CD4-positive, alpha-beta T cell treated with Interleukin-15 for 4 hours (primary cell): Measurements from ENCODE around the gene CSHL1.

Source experiments
- DNase-seq: peaks from one replicate; pipeline ENCODE4 v3.0.0-alpha.2; 2020; ENCODE audit warnings: low spot score

Gene CSHL1

DNA sequence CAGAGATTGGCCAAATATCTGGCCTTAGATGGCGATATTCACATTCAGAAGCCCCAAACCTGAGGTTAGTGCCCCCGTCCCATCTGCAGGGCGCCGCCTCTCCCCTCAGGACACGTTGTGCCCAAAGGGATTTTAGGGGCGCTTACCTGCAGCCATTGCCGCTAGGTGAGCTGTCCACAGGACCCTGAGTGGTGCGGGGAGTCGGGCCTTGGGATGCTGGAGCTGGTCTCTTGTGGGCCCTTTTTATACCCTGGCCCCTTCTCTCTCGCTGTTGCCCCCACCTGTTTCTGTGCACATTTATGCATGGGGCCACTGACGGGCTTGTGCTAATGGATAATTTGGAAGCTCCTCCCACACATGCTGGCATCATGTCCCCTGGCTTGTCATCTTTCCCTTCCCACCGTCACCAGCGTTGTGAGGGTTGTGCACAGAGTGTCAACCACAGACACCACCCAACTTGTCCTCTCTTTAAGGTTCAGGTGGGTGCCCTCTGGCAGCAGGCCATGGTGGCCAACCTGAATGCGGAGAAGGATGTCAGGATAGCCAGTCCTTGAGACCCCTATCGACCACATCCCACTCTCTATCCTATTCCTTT lies at the start of gene CSHL1:
CSHL1 (minus strand) TSS at position 218 of the 595 bp plus-strand sequence; CDS start at position 156, 62 bp downstream.
- DNase-seq = no peak

GRCh38 chr17:63960430-63960829 lies 49.4 kb upstream of the CSHL1 start:
- DNase-seq = no peak

- DNase-seq = no peak
Measured at GRCh38 chr17:63960006-63960405, 48.9 kb upstream of the CSHL1 start.

- no peak for DNase-seq
Measured at GRCh38 chr17:63956296-63956920, 45.4 kb upstream of the CSHL1 start.

GRCh38 chr17:63955791-63956190 lies 44.7 kb upstream of the CSHL1 start:
- DNase-seq = no peak

DNA sequence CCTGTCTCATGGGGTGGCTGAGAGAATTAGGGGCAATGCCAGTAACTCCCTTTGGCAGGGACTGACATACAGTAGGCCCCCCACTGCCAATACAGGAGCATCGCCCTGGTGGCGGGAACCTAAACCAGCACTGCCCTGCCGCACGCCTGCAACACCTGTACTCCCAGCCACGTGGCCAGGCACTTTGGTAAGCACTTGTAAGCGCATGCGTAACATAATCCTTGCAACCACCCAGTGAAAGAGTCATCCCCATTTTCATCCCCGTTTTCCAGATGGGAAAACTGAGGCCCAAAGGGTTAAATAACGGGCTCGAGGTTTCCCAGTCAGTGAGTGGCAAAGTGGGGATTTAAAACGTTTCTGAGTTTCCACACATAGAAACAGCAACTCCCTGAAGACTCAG lies 44.2 kb upstream of the CSHL1 start:
- no peak for DNase-seq

DNA sequence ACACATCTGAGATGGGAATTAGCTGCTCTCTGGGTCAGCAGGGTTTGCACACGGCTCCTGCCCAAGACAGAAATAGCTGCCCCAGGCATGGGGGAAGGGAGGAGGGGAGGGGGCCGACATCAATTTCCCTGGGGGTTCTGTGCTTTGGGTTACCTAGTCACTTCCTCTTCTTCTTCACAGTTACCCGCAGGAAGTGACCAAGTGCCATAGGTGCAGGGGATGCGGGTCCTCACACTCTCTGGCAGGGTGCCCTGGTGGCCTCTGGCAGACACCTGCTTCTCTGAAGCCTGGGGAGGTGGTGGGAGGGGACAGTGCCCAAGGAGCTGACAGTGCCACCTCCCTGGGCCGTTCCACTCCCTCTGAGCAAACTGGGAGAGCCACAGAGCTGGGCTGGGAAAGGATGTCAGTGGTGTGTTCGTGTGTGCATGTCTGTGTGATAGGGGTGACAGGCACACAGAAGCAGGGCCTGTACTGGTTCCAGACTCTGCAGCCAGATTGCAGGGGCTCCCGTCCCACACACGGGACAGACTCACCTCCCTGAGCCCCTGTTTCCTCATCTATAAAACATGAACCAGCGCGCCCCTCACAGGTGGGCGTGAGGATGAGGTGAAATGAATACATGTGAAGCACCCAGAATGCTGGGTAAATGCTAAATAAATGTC lies 43.5 kb upstream of the CSHL1 start:
- peak; percentile 28 for DNase-seq

DNA sequence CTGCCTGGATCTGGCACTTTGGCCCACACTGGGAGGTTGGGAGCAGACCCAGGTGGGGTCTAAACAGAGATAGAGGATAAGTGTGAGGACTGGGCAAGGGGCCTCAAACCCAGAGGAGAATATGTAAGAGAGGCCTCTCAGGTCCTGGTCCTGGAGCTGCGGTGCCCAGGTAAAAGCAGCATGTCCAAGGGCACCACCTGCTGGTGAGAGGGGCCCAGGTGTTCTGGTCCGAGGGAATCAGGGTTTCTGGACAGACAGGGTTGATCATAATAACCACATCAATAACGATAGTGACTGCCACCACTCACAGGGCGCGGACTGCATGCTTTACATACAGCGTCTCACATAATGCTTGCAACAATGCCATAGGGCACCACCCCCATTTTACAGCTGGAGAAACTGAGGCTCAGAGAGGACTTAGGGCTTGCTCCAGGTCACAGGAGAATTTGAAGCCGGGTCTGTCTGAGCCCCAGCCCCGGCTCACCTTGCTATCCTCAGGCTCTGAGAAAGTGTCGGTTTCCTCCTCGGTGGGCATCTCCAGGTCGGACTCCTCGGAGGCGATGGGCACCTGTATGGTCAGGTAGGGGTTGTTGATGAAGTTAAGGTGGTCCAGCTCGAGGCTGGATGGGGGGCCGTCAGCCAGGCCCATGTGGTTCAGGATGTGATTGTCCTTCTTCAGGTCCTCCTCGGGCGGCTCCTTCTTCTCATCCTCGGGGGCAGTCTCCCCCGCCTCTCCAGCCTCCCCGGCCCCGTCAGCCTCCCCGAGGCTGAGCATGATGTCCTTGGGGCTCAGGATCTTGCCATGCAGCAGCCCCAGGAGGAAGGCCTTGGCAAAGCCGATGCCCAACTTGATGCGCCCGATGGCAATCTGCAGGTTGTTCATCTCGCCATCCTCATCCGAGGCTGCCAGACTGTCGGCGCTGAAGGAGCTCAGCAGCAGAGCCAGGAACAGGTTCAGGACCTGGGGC lies 40.2 kb upstream of the CSHL1 start:
- peak; percentile 45 for DNase-seq

DNA sequence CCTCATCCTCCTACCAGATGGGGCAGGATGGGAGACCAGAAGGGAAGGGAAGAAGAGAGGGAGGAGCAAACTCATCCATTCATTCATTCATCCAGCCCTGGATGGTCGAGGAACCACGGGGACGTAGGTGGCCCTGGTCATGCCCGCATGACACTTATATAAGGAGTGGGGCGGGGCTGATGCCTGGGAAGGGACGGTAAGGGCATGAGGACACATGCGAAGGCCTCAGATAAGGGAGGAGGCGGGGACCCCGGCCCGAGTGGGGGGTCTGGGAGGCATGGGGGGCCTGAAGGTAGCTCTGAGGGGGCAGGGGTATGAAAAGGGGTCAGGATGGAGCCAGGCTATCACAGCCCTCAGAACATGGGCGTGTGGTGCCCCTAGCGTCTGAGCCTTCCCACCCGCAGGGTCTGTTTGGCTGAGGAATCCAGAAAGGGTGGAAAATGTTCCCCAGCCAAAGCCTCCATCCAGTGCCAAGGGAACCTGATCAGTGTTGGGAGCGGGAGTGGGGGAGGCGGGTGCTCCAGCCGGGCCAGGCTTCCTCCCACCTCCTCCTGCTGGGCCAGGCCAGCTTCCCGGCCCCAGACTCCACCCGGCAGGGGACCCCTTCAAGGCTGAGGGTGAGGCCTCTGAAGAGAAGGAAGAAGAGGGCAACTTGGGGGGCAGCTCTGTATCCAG lies 38.7 kb upstream of the CSHL1 start:
- DNase-seq = no peak

DNA sequence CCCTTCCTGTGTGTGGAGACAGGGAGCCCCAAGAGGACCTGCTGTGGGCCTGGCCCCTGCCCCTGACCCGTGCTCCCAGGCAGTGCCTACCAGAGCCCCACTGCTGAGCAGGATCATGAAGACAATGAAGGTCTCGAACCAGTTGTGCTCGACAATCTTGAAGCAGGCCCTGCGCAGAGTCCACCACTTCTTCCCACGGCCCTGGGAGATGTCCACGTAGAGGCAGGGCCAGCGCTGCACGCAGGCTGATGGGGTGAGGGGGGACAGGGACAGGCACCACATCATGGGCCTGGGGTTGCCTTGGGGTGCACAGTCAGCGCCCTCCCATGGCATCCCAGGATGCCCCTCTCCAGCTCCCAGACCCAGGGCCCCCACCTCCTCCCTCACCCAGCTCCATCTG lies 37.5 kb upstream of the CSHL1 start:
- DNase-seq = no peak

GRCh38 chr17:63947711-63948330 lies 36.8 kb upstream of the CSHL1 start:
- no peak for DNase-seq

DNA sequence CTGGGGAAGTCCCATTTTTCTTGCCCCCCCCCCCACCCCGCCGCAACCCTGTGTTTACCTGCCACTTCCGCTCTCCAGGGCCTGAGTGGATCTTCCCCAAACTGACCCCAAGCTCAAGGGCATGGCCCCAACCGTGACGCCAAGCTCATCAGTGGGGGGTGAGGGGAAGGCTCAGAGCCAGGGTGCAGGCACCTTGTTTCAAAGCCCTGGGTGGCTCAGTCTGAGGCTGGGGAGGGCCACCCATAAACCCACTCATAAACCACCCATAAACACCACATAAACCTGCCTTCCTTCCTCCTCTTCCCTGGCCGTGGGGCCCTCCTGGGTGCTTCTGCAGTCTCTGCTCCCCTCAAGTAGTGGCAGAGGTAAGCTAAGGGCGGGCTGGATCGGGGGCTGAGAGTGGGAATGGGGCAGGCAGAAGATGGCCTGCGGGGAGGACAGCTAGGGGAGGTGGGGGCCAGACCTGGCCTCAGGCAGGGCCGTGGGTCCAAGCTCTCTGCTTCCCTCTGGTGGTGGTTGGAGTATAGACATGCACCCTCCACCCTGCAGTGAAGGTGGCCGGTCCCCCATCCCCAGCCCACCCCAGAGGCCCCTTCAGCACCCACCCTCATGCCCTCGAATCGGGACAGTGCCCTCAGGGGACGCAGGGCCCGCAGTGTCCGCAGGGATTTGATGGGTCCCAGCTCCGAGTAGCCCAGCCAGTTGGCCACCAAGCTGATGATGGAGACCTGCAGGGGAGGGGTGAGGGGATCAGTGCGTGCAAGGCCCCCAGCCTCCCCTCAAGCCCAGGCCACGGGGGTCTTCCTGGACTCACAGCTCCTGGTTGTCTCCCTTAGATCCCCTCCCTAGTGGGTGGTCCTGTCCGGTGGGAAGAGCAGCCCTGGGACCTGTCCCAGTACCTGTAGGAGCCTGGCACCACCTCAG lies 35.6 kb upstream of the CSHL1 start:
- DNase-seq = peak; percentile 61

GRCh38 chr17:63945784-63946439 lies 34.9 kb upstream of the CSHL1 start:
- DNase-seq = no peak

DNA sequence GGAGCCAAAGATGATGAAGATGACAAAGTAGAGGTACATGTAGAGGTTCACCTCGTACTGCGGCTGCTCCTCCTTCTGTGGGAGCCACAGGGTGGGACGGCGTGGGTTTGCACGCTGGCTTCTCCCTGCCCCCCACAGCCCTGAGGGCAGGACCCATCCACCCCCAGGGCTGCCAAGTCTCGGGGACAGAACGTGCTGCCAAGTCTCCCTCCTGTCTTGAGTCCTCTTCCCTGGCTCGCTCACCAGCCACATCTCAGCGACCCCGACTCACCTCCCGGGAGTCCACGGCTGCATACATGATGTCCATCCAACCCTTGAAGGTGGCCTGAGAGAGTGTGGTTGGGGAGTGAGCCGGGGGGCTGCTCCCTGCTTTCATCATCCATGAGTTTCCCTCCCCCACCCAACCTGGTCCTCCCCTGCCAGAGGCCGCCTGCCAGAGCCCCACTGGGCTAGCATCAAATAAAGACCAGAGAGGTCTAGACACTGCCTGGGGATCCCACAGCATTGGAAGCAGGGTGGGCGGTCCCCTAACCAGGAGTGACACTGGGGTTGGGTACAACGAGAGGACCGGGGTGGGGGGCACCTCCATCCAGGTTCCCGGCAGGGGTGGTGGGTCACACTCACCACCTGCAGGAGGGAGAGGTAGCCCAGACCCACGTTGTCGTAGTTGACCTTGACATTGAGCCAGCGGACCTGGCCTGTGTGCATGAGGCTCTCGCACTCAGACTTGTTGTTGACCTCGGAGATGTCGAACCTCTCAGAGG lies 33.9 kb upstream of the CSHL1 start:
- no peak for DNase-seq

GRCh38 chr17:63943745-63944144 lies 32.7 kb upstream of the CSHL1 start:
- DNase-seq = no peak

DNA sequence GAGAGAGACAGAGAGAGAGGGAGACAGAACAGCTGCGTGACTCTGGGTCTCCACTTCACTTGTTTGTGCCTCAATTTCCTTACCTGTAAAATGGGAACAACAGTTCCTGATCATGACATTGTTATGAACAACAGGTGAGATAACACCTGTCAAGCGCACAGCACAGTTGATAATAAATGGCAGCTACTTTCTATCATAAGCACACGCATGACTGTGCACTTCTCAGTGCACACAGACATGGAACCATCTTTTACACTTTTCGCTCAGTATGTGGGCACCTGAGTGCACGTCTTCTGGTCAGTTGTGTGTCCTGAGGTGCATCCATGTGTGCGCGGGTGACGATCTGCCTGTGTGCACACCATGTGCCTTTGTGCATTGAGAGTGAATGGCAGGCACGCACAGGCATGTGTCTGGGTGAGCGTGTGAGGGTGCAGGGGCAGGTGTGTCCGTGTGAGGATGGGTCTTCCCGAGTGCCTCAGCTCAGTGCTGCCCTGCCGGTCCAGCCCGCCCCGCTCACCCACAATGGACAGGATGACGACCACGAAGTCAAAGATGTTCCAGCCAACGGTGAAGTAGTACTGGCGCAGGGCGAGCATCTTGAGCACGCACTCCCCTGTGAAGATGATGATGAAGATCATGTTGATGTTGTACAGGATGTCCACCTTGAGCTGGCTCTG lies 31.4 kb upstream of the CSHL1 start:
- no peak for DNase-seq

- no peak for DNase-seq
Measured at GRCh38 chr17:63941751-63942150, 30.7 kb upstream of the CSHL1 start.

- DNase-seq = no peak
Measured at GRCh38 chr17:63941162-63941561, 30.1 kb upstream of the CSHL1 start.
